ENCODE measurements around the gene TMEM169. TPM values are rescaled to one million over a fixed set of nuclear protein-coding genes. Genes with fewer than 3 reads are reported as not detected.

The TMEM169 gene
- total RNA-seq, 4 donors from 2014 or later, result 1.9 to 3.1 (median 2.4) TPM

DNA sequence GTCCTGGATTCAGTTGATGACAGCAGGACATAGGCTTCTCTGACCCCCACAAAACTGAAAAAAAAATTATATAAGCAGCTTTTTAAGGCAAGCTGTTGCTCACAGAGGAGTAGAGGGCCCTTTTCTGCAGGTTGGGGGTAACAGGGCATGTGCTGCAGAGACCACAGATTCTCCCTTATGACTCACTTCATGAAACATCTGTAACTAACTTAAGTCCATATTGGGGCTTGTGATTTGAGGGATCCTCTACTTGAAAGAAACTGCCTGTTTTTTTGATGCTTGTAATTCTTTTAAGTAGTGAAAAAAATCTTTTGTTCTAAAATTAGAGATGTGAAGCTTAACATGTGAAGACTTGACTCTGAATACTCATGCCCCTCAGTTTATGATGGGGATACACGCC is 60.8 kb downstream of the TMEM169 start:
- Histone ChIP-seq H3K27ac (no peak overlapping the region), H3K27me3 (no peaks in the 10 kb centered on the region), H3K36me3 (peaks cover 47 to 63% of the 10 kb centered on the region in 2 donors), H3K4me3 (replicated peaks in 1 of 3) (no peak overlapping the region), H3K9me3 (no peaks in the 10 kb centered on the region), H3K4me1 (peaks cover 0 to 4% of the 10 kb centered on the region in 2 donors)
- DNase-seq, result no peak
- no peak for TF ChIP-seq POLR2A (IDR thresholded peaks at IDR 0.05)
- TF ChIP-seq, protein P1, sequence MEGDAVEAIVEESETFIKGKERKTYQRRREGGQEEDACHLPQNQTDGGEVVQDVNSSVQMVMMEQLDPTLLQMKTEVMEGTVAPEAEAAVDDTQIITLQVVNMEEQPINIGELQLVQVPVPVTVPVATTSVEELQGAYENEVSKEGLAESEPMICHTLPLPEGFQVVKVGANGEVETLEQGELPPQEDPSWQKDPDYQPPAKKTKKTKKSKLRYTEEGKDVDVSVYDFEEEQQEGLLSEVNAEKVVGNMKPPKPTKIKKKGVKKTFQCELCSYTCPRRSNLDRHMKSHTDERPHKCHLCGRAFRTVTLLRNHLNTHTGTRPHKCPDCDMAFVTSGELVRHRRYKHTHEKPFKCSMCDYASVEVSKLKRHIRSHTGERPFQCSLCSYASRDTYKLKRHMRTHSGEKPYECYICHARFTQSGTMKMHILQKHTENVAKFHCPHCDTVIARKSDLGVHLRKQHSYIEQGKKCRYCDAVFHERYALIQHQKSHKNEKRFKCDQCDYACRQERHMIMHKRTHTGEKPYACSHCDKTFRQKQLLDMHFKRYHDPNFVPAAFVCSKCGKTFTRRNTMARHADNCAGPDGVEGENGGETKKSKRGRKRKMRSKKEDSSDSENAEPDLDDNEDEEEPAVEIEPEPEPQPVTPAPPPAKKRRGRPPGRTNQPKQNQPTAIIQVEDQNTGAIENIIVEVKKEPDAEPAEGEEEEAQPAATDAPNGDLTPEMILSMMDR (IDR thresholded peaks at IDR 0.05), result no peak
- 94 to 97% methylated on average over 1 of the region's 1 CpG for WGBS, 2 donors
- intact Hi-C loops (cut with DNase I), result no loop called here

DNA sequence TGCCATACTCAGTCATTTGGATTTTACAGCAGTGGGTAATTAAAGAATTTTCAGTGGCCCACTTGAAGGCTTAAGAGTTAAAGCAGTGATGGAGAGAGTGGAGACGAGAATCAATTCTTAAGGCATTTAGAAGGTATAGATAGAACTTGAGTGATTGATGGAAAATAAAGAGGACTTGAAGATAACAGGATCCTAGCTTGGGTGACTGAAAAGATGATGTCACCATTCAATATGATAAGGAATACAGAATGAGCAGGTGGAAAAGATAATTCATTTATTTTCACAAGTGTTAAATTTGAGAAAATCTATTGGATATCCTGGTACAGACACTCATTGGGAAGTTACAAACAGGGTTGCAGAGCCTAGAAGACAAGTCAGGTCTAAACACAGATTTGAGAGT is 62.7 kb downstream of the TMEM169 start:
- peaks cover 0 to 4% of the 10 kb centered on the region in 2 donors for H3K4me1 ChIP-seq
- intact Hi-C loops (cut with DNase I), result no loop called here
- no peak overlapping the region for H3K27ac ChIP-seq
- peaks cover 45 to 58% of the 10 kb centered on the region in 2 donors for H3K36me3 ChIP-seq
- 94 to 95% methylated on average over 1 of the region's 1 CpG for WGBS, 2 donors
- H3K9me3 ChIP-seq, result no peaks in the 10 kb centered on the region
- DNase-seq, result no peak
- no peak for TF ChIP-seq POLR2A (IDR thresholded peaks at IDR 0.05)
- H3K4me3 ChIP-seq (replicated peaks in 1 of 3), result no peak overlapping the region
- H3K27me3 ChIP-seq, result no peaks in the 10 kb centered on the region

DNA sequence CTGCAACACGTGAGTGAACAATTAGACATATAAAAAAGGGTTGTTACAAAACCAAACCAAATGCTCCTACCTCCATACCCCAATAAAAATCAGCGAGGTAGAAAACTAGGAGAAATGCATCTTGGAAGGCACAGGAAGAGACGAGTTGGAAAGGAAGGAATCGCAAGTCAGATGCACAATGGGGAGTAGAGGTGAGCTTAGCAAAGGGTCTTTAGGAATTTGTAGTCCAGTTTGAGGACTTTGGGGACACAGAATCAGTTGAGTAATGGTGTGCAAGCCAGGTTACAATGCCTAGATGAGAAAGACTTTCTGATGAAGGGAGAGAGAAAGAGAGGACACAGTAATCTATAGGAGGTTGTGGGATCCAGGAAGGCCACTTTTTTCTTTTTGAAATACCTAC is 63.1 kb downstream of the TMEM169 start:
- WGBS, 2 donors, result 92 to 95% methylated on average over 4 of the region's 4 CpGs
- intact Hi-C loops (cut with DNase I), result no loop called here
- Histone ChIP-seq H3K4me3 (replicated peaks in 1 of 3) (no peak overlapping the region), H3K9me3 (no peaks in the 10 kb centered on the region), H3K27ac (no peak overlapping the region), H3K4me1 (peaks cover 0 to 4% of the 10 kb centered on the region in 2 donors), H3K27me3 (no peaks in the 10 kb centered on the region), H3K36me3 (peaks cover 45 to 61% of the 10 kb centered on the region in 2 donors)
- no peak for TF ChIP-seq POLR2A (IDR thresholded peaks at IDR 0.05)
- TF ChIP-seq, protein P1 (IDR thresholded peaks at IDR 0.05), result no peak
- no peak for DNase-seq

DNA sequence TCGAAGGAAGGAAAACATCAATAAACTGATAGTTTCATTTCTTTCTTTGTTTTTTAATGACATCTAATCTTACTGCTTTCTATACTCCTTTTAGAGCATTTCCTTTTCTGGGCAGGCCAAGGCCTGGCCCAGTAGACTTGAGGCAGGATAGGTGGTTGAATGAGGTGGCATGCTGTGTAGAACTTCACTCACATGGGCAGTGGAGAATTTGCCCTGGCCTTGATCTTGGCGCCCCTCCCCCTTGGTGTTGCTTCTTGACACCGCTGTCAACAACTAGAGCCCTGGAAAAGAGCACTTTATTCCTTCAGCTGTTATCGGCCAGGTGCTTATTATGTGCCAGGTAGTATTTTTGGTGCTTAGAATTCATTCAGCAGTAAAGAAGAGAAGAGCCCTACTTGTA is 64.9 kb downstream of the TMEM169 start:
- 83 to 84% methylated on average over 4 of the region's 4 CpGs for WGBS, 2 donors
- H3K27ac ChIP-seq, result no peak overlapping the region
- no peak for TF ChIP-seq POLR2A (IDR thresholded peaks at IDR 0.05)
- TF ChIP-seq, protein P1 (IDR thresholded peaks at IDR 0.05), result no peak
- H3K36me3 ChIP-seq, result peaks cover 48 to 70% of the 10 kb centered on the region in 2 donors
- no peaks in the 10 kb centered on the region for H3K27me3 ChIP-seq
- H3K4me3 ChIP-seq (replicated peaks in 1 of 3), result no peak overlapping the region
- peaks cover 0 to 4% of the 10 kb centered on the region in 2 donors for H3K4me1 ChIP-seq
- H3K9me3 ChIP-seq, result no peaks in the 10 kb centered on the region
- intact Hi-C loops (cut with DNase I), result no loop called here
- DNase-seq, result no peak

DNA sequence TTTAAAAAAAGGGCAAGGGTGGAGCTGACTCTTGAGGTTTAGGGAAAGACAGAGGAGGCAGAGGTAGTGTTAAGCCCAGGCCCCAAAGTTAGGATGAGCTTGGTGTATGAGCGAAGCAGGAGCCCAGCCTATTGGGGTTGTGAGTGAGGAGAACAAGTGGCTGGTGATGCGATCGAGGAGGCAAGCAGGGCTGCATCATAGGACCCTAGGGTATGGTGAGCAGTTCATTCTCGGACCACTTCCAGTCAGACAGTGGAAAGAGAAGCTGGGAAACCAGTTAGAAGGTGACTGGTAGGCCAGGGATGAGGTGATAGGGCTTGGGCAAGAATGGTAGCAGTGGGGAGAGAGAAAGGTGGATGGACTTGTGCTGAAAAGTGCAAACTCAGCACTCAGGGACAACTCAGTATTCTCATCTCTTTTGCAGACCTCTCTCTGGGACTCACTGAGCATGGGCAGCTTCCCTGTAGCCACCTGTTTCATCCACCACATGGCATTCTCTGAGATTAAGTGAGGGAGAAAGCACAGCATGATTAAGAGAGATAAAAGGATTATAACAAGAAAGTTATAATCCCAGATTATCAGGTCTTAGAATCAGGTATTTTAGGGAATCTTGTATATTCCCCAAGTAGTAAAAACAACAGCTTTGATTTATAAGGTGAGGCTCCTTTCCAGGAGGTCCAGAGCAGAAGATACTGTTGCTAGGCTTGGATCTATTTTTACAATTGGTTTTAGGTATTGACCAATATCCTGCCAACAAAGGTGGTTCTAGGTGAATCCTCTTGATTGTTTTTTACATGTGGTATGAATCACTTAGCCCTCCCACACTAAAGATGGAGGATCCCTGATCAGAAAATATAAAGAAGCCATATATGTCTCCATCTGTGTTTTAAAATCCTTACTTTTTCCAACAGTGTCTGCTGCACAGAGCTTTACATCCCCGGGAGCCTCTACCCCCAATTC is 65.7 kb downstream of the TMEM169 start:
- Histone ChIP-seq H3K4me1 (no peaks in the 10 kb centered on the region), H3K27ac (no peak overlapping the region), H3K9me3 (no peaks in the 10 kb centered on the region), H3K27me3 (no peaks in the 10 kb centered on the region), H3K4me3 (replicated peaks in 1 of 3) (no peak overlapping the region), H3K36me3 (peaks cover 48 to 63% of the 10 kb centered on the region in 2 donors)
- 91 to 93% methylated on average over 5 of the region's 5 CpGs for WGBS, 2 donors
- DNase-seq, result no peak
- TF ChIP-seq, protein P1 (IDR thresholded peaks at IDR 0.05), result no peak
- TF ChIP-seq POLR2A (IDR thresholded peaks at IDR 0.05), result no peak
- intact Hi-C loops (cut with DNase I), result no loop called here

Data from thyroid gland (tissue), 4 donors.